NCI-H2081 treated with DMSO at 0.1 percent for 48 hours (cell line): ENCODE measurements around the gene HDAC10.

Source experiments
- DNase-seq: peaks from one replicate; lab custom pipeline; 2025; lab: John Stamatoyannopoulos, UW

HDAC10 gene

DNA sequence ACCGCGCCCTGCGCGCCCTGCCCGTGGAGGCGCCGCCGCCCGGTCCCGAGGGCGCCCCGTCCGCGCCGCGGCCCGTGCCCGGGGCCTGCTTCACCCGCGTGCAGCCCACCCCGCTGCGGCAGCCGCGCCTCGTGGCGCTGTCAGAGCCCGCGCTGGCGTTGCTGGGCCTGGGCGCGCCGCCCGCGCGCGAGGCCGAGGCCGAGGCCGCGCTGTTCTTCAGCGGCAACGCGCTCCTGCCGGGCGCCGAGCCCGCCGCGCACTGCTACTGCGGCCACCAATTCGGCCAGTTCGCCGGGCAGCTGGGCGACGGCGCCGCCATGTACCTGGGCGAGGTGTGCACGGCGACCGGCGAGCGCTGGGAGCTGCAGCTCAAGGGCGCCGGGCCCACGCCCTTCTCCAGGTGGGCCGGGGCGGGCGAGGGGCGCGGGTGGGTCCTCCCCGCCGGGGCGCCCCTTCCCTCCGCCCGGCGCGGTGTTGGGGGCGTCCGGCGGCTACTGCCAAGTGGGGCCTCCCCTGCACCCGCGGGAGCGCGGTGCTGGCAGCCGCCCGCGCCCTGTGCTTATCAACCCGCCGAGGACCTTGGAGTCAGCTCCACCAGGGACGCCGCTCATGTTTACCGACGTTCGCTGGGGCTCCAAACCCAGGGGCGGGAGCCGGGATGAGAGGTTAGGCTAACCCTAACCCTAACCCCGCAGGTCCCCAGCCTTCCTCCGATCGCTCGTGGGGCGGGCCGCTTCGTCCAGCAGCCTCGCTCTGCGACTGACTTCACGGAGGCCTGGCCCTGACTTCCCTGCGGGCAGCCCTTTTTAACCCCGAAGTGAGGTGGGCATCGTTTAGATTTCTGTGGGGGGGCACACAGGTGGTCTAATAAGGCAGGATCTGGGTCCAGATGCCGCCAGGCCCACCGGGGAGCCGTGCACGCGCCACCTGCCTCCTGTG, 49.6 kb downstream of the HDAC10 start:
- no peak for DNase-seq

- DNase-seq = peak; percentile 39
Observed at GRCh38 chr22:50200461-50201190, 50.4 kb downstream of the HDAC10 start, which contains the start of gene SELENOO. SELENOO (plus strand) TSS chr22:50201011; CDS start chr22:50201037, 26 bp downstream.

DNA sequence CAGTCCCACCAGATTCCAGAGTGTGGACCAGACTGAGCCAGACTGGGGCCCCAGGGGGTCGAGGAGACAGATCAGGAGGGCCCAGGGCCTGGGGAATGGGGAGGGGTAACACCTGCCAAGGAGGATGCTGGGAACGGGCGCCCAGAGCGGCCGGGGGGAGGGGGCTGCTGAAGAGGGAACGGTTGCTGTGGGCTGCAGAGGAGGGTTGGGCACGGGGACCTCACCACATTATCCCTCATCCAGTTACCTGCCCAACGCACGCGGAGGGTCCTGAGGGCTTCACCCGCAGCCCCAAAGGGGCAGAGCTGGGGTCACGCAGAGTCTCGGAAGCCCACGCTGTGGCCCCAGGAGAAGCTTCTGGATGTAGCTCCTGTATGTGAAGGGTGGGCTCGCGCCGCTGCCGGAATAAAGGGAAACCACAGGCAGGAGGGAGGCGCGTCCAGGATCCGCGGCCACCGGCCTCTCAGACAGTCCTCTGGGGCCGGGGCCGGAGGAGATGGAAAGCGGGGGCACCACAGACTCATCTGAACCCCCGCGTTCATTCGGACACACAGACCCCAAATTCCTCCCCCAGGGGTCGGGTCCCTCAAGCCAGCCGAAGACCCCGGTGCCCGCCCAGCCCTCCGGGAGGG, 51.1 kb downstream of the HDAC10 start:
- DNase-seq = no peak

- DNase-seq = no peak
Observed at GRCh38 chr22:50199251-50199721, 51.8 kb downstream of the HDAC10 start.

GRCh38 chr22:50198624-50199017, 52.4 kb downstream of the HDAC10 start:
- no peak for DNase-seq

DNA sequence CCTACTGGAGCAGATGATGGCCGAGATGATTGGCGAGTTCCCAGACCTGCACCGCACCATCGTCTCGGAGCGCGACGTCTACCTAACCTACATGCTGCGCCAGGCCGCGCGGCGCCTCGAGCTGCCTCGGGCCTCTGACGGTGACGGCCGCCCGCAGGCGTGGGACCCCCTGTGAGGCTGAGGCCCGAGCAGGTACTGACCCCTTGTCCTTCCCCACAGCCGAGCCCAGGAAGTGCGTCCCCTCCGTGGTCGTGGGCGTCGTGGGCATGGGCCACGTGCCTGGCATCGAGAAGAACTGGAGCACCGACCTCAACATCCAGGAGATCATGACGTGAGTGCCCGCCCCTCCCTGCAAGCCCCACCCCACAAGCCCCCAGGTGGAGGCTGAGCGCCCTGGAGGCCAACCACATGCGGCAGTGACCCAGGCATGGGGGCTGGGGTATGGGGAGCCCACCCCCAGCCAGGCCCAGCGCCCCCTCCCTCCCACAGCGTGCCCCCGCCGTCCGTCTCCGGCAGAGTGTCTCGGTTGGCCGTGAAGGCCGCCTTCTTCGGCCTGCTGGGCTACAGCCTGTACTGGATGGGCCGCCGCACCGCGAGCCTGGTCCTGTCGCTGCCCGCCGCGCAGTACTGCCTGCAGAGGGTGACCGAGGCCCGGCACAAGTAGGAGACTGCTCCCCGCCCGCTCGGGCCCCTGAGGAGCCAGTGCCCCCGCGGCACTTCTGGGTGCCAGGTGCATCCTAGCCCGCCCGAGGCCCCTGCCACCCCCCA, 53.0 kb downstream of the HDAC10 start:
- DNase-seq = no peak

DNA sequence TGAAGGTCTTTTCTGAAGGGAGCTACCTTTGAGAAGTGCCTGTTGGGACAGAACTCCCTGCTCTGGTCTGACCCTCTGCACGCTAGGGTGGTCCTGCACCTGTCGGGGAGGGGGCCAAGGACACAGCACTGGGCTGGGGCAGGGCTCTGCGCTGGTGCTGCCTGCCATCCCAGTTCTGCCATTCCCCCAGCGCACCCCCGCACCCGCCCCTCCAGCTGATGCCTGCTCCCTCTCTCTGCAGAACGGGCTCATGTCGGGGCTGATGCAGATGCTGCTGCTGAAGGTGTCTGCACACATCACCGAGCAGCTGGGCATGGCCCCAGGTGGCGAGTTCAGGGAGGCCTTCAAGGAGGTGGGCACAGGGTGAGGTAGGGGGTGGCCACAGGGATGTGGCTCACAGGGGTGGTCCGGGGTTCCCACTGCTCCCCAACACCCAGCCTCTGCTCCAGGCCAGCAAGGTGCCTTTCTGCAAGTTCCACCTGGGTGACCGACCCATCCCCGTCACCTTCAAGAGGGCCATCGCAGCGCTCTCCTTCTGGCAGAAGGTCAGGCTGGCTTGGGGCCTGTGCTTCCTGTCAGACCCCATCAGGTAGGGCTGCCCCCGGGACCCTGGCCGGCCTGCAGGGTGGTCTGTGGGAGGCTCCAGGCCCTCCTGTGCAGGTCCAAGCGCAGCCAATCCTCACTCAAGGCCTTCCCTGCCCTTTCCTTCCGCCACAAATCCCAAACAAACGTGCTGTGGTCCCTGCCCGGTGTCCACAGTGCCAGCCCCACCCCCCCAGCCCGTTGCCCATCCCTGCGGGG, 53.9 kb downstream of the HDAC10 start:
- DNase-seq = no peak

GRCh38 chr22:50196256-50196655, 54.8 kb downstream of the HDAC10 start:
- no peak for DNase-seq
